SH-SY5Y (cell line): ENCODE measurements around the gene CRIM1.

Source experiments
- GATA2 ChIP-seq: IDR thresholded peaks from 2 replicates; pipeline ENCODE4 v1.6.1; 2011; ENCODE audit warnings: mild to moderate bottlenecking, low read depth, low read length
- GATA3 ChIP-seq: IDR thresholded peaks from 2 replicates; pipeline ENCODE4 v1.6.1; 2011; ENCODE audit warnings: low read depth, mild to moderate bottlenecking, low read length, moderate library complexity

CRIM1 gene

GRCh38 chr2:36396878-36397539 is 41.4 kb downstream of the CRIM1 start:
- TF ChIP-seq GATA3 (no peak), GATA2 (no peak)

GRCh38 chr2:36397728-36398413 is 42.3 kb downstream of the CRIM1 start:
- no peak for TF ChIP-seq GATA3
- no peak for TF ChIP-seq GATA2

GRCh38 chr2:36399050-36399449 is 43.5 kb downstream of the CRIM1 start:
- TF ChIP-seq GATA2: no peak
- no peak for TF ChIP-seq GATA3

GRCh38 chr2:36403675-36404230 is 48.2 kb downstream of the CRIM1 start:
- TF ChIP-seq GATA3: no peak
- TF ChIP-seq GATA2: peak; percentile 10; the same call in 1 of the 2 replicates

GRCh38 chr2:36404318-36404717 is 48.7 kb downstream of the CRIM1 start:
- no peak for TF ChIP-seq GATA2
- TF ChIP-seq GATA3: no peak

- TF ChIP-seq GATA3 (no peak), GATA2 (no peak)
Measured at GRCh38 chr2:36404754-36405153, 49.2 kb downstream of the CRIM1 start.

- TF ChIP-seq GATA3 (no peak), GATA2 (no peak)
Measured at GRCh38 chr2:36405183-36405582, 49.6 kb downstream of the CRIM1 start.

- TF ChIP-seq GATA2 (no peak), GATA3 (no peak)
Measured at GRCh38 chr2:36406296-36406695, 50.7 kb downstream of the CRIM1 start.

- no peak for TF ChIP-seq GATA3
- TF ChIP-seq GATA2: no peak
Measured at GRCh38 chr2:36407413-36407812, 51.8 kb downstream of the CRIM1 start.

- TF ChIP-seq GATA3 (no peak), GATA2 (no peak)
Measured at GRCh38 chr2:36408198-36408703, 52.7 kb downstream of the CRIM1 start.

- TF ChIP-seq GATA3 (no peak), GATA2 (no peak)
Measured at GRCh38 chr2:36409335-36409734, 53.8 kb downstream of the CRIM1 start.

- TF ChIP-seq GATA3 (no peak), GATA2 (no peak)
Measured at GRCh38 chr2:36409935-36410334, 54.4 kb downstream of the CRIM1 start.

GRCh38 chr2:36410681-36411080 is 55.1 kb downstream of the CRIM1 start:
- TF ChIP-seq GATA2: no peak
- no peak for TF ChIP-seq GATA3

GRCh38 chr2:36411962-36412444 is 56.4 kb downstream of the CRIM1 start:
- TF ChIP-seq GATA2: no peak

- TF ChIP-seq GATA2 (no peak), GATA3 (no peak)
Measured at GRCh38 chr2:36413218-36413617, 57.6 kb downstream of the CRIM1 start.

- no peak for TF ChIP-seq GATA3
- TF ChIP-seq GATA2: no peak
Measured at GRCh38 chr2:36414307-36414706, 58.7 kb downstream of the CRIM1 start.
